BLaER1 (cell line): ENCODE measurements around the gene COPA.

Experiments
- H3K27ac ChIP-seq: shearing (Covaris generic); formaldehyde crosslinking; 2 replicates; pipeline ENCODE4 v1.8.1; 2022
- H3K27me3 ChIP-seq: shearing (Covaris generic); formaldehyde crosslinking; 2 replicates; pipeline ENCODE4 v1.8.1; 2022
- H3K36me3 ChIP-seq: shearing (Covaris generic); formaldehyde crosslinking; 2 replicates; pipeline ENCODE4 v1.8.1; 2022
- H3K4me1 ChIP-seq: shearing (Covaris generic); formaldehyde crosslinking; 2 replicates; pipeline ENCODE4 v1.8.1; 2022
- H3K4me2 ChIP-seq: shearing (Covaris generic); formaldehyde crosslinking; 2 replicates; pipeline ENCODE4 v1.8.1; 2022
- H3K4me3 ChIP-seq: shearing (Covaris generic); formaldehyde crosslinking; 2 replicates; pipeline ENCODE4 v1.8.1; 2022
- H3K9ac ChIP-seq: shearing (Covaris generic); formaldehyde crosslinking; 2 replicates; pipeline ENCODE4 v1.8.1; 2022
- H3K9me3 ChIP-seq: shearing (Covaris generic); formaldehyde crosslinking; 2 replicates; pipeline ENCODE4 v1.8.1; 2022
- H4K20me1 ChIP-seq: shearing (Covaris generic); formaldehyde crosslinking; 2 replicates; pipeline ENCODE4 v1.8.1; 2022
- Cebpa-rat ChIP-seq: shearing (Covaris generic); IDR thresholded peaks from 2 replicates; pipeline ENCODE4 v1.8.1; 2022

Gene COPA

DNA sequence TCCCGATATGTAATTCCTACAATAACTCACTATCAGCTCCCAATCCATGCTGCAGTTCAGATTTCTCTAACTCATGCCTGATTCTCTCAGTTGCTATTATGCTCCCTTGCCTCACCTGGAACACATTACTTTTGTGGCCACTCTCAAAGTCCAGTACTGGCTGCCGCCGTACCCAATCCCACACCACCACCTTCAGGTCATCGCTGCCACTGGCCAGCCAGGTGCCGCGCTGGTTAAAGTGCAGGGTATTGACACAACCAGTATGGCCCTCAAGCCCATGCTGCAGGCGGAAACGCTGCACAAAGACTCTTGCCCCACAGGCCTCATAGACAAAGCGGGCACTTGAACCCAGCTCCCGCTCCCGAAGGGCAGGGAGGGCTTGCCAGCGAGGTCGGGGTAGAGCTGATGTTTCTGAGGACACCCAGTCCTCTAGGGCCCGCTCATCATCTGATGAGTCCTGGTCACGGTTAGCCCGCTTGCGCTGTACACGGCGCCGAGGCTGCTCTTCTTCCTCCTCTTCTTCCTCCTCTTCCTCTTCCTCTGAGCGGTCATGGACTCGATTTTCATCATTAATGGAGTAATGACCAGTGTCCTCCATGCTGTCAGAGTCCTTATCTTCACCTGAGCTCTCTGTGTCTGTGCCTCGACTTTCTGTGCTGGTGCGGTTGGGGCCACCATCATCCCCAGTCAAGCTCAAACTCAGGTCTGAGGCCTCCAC lies 103.3 kb downstream of the COPA start:
- no peaks in the 10 kb centered on the region for H3K27me3 ChIP-seq
- H3K36me3 ChIP-seq, result peaks cover 97% of the 10 kb centered on the region
- no peak overlapping the region for H3K9ac ChIP-seq
- peaks cover 58% of the 10 kb centered on the region for H4K20me1 ChIP-seq
- no peak overlapping the region for H3K27ac ChIP-seq
- H3K4me1 ChIP-seq, result no peaks in the 10 kb centered on the region
- no peak overlapping the region for H3K4me2 ChIP-seq
- no peaks in the 10 kb centered on the region for H3K9me3 ChIP-seq
- no peak for TF ChIP-seq Cebpa-rat
- no peak overlapping the region for H3K4me3 ChIP-seq
